H1 (cell line): ENCODE measurements around the gene SND1. TPM values are rescaled to one million over a fixed set of nuclear protein-coding genes. Genes with fewer than 3 reads are reported as not detected.

Experiments used
- CHD1 ChIP-seq: IDR thresholded peaks from 2 replicates; pipeline ENCODE4 v1.6.1; 2012; ENCODE audit warnings: low read depth, low read length, improper control_type of control experiment
- RNF2 ChIP-seq: fragments of 200-900, 300-1000 bp; sonication (generic); IDR thresholded peaks from 2 replicates; pipeline ENCODE4 v1.7.1; 2016; ENCODE audit warnings: borderline replicate concordance, low read depth, mild to moderate bottlenecking, antibody characterized with exemption, low read length; ENCODE audit not compliant: poor library complexity, severe bottlenecking; ENCODE audit errors: missing control alignments
- RXRA ChIP-seq: IDR thresholded peaks from 2 replicates; pipeline ENCODE4 v1.6.1; 2011; ENCODE audit warnings: low read depth, mild to moderate bottlenecking, low read length, moderate library complexity; ENCODE audit not compliant: insufficient read depth
- SAP30 ChIP-seq: fragments of 300-600 bp; sonication (generic); IDR thresholded peaks from 2 replicates; pipeline ENCODE4 v1.7.1; 2012; ENCODE audit warnings: low read length, moderate library complexity, mild to moderate bottlenecking, inconsistent platforms; ENCODE audit not compliant: insufficient read depth, insufficient replicate concordance
- TAF1 ChIP-seq: IDR thresholded peaks from 2 replicates; pipeline ENCODE4 v1.6.1; 2011; ENCODE audit warnings: mild to moderate bottlenecking, low read depth, low read length
- polyA plus RNA-seq, 7 experiments: library from polyadenylated mRNA; depleted of rRNA in 3 of 7; stranded (reverse) in 5 of 7; unstranded in 2 of 7; fragments of >200 nt in 5 of 7; fragments of 200-250 nt in 2 of 7; gene quantifications; 1 replicate in 5 of 7; 2 replicates in 1 of 7; 4 replicates in 1 of 7; pipeline versions ENCODE4 v1.2.1 to v1.2.3, GENCODE V29; 2011 to 2013; ENCODE audit warnings: missing spikeins in 2 of 7, mixed read lengths in 2 of 7
- total RNA-seq: library from RNA; stranded (reverse); fragmentation: NEBNext Ultra II Directional; extraction: Animal tissue kit (Norgen Biotek cat#: 25700); gene quantifications from 2 replicates; pipeline ENCODE4 v1.2.1, GENCODE V29; 2021

Gene SND1
- total and polyA plus RNA-seq, 2 of the 8 experiments (the other 6 are each of a cell fraction or from before 2014, with no cell fraction given), result 122 to 290 TPM

GRCh38 chr7:127736511-127736910, 84.5 kb downstream of the SND1 start (continued):
- no peak for TF ChIP-seq RNF2
- no peak for TF ChIP-seq CHD1
- no peak for TF ChIP-seq TAF1
- no peak for TF ChIP-seq SAP30
- no peak for TF ChIP-seq RXRA
